GM12865 (cell line): ENCODE data around the gene INSC.

Experiments
- DNase-seq: peaks from one replicate; pipeline ENCODE4 v3.0.0; 2010; ENCODE audit warnings: low read depth
- H3K4me3 ChIP-seq: 2 replicates; pipeline ENCODE4 v1.5.1; 2011; ENCODE audit warnings: mild to moderate bottlenecking, low read depth, low read length, control low read depth
- CTCF ChIP-seq: IDR thresholded peaks from 2 replicates; pipeline ENCODE4 v1.5.1; 2011; ENCODE audit warnings: low read length, control low read depth, low read depth, inconsistent platforms; ENCODE audit not compliant: insufficient read depth; ENCODE audit errors: missing control alignments

Gene INSC

GRCh38 chr11:15286465-15286864, 171.7 kb downstream of the INSC start:
- DNase-seq, result no peak
- no peak for TF ChIP-seq CTCF
- no peak overlapping the region for H3K4me3 ChIP-seq

GRCh38 chr11:15288863-15289262, 174.1 kb downstream of the INSC start:
- no peak for DNase-seq
- no peak for TF ChIP-seq CTCF
- H3K4me3 ChIP-seq, result no peak overlapping the region

GRCh38 chr11:15289723-15290122, 175.0 kb downstream of the INSC start:
- no peak overlapping the region for H3K4me3 ChIP-seq
- DNase-seq, result no peak
- TF ChIP-seq CTCF, result no peak

- no peak for TF ChIP-seq CTCF
- no peak for DNase-seq
- no peak overlapping the region for H3K4me3 ChIP-seq
Observed at GRCh38 chr11:15291885-15292284, 177.2 kb downstream of the INSC start.

- H3K4me3 ChIP-seq, result no peak overlapping the region
- no peak for TF ChIP-seq CTCF
- no peak for DNase-seq
Observed at GRCh38 chr11:15293975-15294620, 179.4 kb downstream of the INSC start.

GRCh38 chr11:15295695-15296094, 181.0 kb downstream of the INSC start:
- DNase-seq, result no peak
- no peak overlapping the region for H3K4me3 ChIP-seq
- TF ChIP-seq CTCF, result no peak
